Nephron (organoid): Measurements from ENCODE around the gene CPXM1.

Source experiments
- H3K27ac Mint-ChIP-seq, 3 experiments: 2 replicates each; pipeline ENCODE4 v1.8.0; 2020; ENCODE audit warnings: mixed read lengths in 3 of 3, mild to moderate bottlenecking in 2 of 3, moderate library complexity in 1 of 3
- H3K27me3 Mint-ChIP-seq: 2 replicates; pipeline ENCODE4 v1.8.0; 2021; ENCODE audit warnings: low read depth, mild to moderate bottlenecking, moderate library complexity, mixed read lengths
- H3K36me3 Mint-ChIP-seq: 2 replicates; pipeline ENCODE4 v1.8.0; 2020; ENCODE audit warnings: low read depth, mixed read lengths
- H3K4me1 Mint-ChIP-seq: 2 replicates; pipeline ENCODE4 v1.8.0; 2020; ENCODE audit warnings: mixed read lengths
- H3K4me3 Mint-ChIP-seq, 3 experiments: 2 replicates each; pipeline ENCODE4 v1.8.0; 2020; ENCODE audit warnings: mild to moderate bottlenecking in 3 of 3, mixed read lengths in 3 of 3, moderate library complexity in 2 of 3
- H3K9me3 Mint-ChIP-seq: 2 replicates; pipeline ENCODE4 v1.8.0; 2020; ENCODE audit warnings: mixed read lengths
- CTCF ChIP-seq, 3 experiments: fragments of 200-600 bp; sonication (generic); IDR thresholded peaks; one replicate each; pipeline ENCODE4 v1.5.0; 2021; ENCODE audit warnings: antibody characterized with exemption in 3 of 3; ENCODE audit not compliant: unreplicated experiment in 3 of 3

The CPXM1 gene

GRCh38 chr20:2759143-2759542 is 41.3 kb downstream of the CPXM1 start:
- Mint-ChIP-seq H3K4me3 (no peak overlapping the region), H3K27me3 (peaks cover 37% of the 10 kb centered on the region), H3K27ac (no peak overlapping the region), H3K4me1 (peaks cover 18% of the 10 kb centered on the region), H3K36me3 (no peaks in the 10 kb centered on the region), H3K9me3 (no peaks in the 10 kb centered on the region)
- TF ChIP-seq CTCF (IDR thresholded peaks at IDR 0.05; ENCODE audit: unreplicated experiment in 3 of 3): no peak

- Mint-ChIP-seq H3K4me1 (peaks cover 29% of the 10 kb centered on the region), H3K27ac (no peak overlapping the region), H3K27me3 (peaks cover 39% of the 10 kb centered on the region), H3K36me3 (no peaks in the 10 kb centered on the region), H3K4me3 (no peak overlapping the region), H3K9me3 (no peaks in the 10 kb centered on the region)
- no peak for TF ChIP-seq CTCF (IDR thresholded peaks at IDR 0.05; ENCODE audit: unreplicated experiment in 3 of 3)
These were observed 42.5 kb downstream of the CPXM1 start for GRCh38 chr20:2757969-2758368.

- Mint-ChIP-seq H3K27ac (no peak overlapping the region), H3K9me3 (no peaks in the 10 kb centered on the region), H3K4me3 (no peak overlapping the region), H3K36me3 (no peaks in the 10 kb centered on the region), H3K27me3 (peaks cover 37% of the 10 kb centered on the region), H3K4me1 (peaks cover 23% of the 10 kb centered on the region)
- no peak for TF ChIP-seq CTCF (IDR thresholded peaks at IDR 0.05; ENCODE audit: unreplicated experiment in 3 of 3)
These were observed 43.4 kb downstream of the CPXM1 start for GRCh38 chr20:2757001-2757400.

- Mint-ChIP-seq H3K27ac (no peak overlapping the region), H3K4me3 (peak overlapping the region in 1 of 3 experiments; percentile 38), H3K4me1 (peaks cover 26% of the 10 kb centered on the region), H3K36me3 (no peaks in the 10 kb centered on the region), H3K9me3 (no peaks in the 10 kb centered on the region), H3K27me3 (peaks cover 42% of the 10 kb centered on the region)
- TF ChIP-seq CTCF (IDR thresholded peaks at IDR 0.05; ENCODE audit: unreplicated experiment in 3 of 3): peak; percentile 74 to 84 (median 78)
These were observed 44.3 kb downstream of the CPXM1 start for GRCh38 chr20:2756056-2756611.

GRCh38 chr20:2755451-2756055 is 44.9 kb downstream of the CPXM1 start:
- no peak overlapping the region for H3K27ac Mint-ChIP-seq

More at GRCh38 chr20:2755451-2756055, 44.9 kb downstream of the CPXM1 start:
- H3K36me3 Mint-ChIP-seq: no peaks in the 10 kb centered on the region
- H3K4me1 Mint-ChIP-seq: peaks cover 32% of the 10 kb centered on the region
- no peak overlapping the region for H3K4me3 Mint-ChIP-seq
- H3K27me3 Mint-ChIP-seq: peaks cover 48% of the 10 kb centered on the region
- no peak for TF ChIP-seq CTCF (IDR thresholded peaks at IDR 0.05; ENCODE audit: unreplicated experiment in 3 of 3)
- no peaks in the 10 kb centered on the region for H3K9me3 Mint-ChIP-seq
